K562 treated with DMSO at 1 percent for 24 hours (cell line): ENCODE data around the gene MARK2. TPM values are rescaled to one million over a fixed set of nuclear protein-coding genes. Genes with fewer than 3 reads are reported as not detected.

Experiments
- total RNA-seq: library from RNA; unstranded; fragments of 300-600 nt; gene quantifications from 2 replicates; pipeline ENCODE4 v1.2.3, GENCODE V29; 2022; ENCODE audit warnings: low read depth; ENCODE audit not compliant: insufficient read depth

The MARK2 gene
- total RNA-seq = 41.3 and 45.5 TPM in 2 replicates

GRCh38 chr11:63838678-63839507, at the start of gene MARK2:
Gene MARK2 (plus strand): TSS chr11:63839110. CDS start chr11:63839507, 397 bp downstream.

GRCh38 chr11:63813035-63813562, 25.8 kb upstream of the MARK2 start, which contains the start of gene SPINDOC:
Gene SPINDOC (plus strand): TSS chr11:63813456. CDS start chr11:63813687, 231 bp downstream.

GRCh38 chr11:63916837-63917691, 78.2 kb downstream of the MARK2 start, which contains the start of gene RCOR2:
Gene RCOR2 (minus strand): TSS chr11:63917164. CDS start chr11:63916456, 708 bp downstream.

GRCh38 chr11:63938479-63939396, 99.8 kb downstream of the MARK2 start, which contains the start of gene NAA40:
Gene NAA40 (plus strand): TSS chr11:63939002. CDS start chr11:63939097, 95 bp downstream.

Other genes starting within 250 kb of the MARK2 start
- gene PLAAT3, start 224.7 kb upstream of the MARK2 start, total RNA-seq = 14.5 and 14.8 TPM in 2 replicates
- 6.4 and 7.8 TPM in 2 replicates for gene ATL3, start 167.7 kb upstream of the MARK2 start, total RNA-seq
- gene RTN3, start 157.6 kb upstream of the MARK2 start, total RNA-seq = 222 and 240 TPM in 2 replicates
- 13.0 and 18.0 TPM in 2 replicates for gene ZFTA, start 70.3 kb upstream of the MARK2 start, total RNA-seq
- gene SPINDOC, start 25.7 kb upstream of the MARK2 start, total RNA-seq = 62.0 and 62.1 TPM in 2 replicates
- gene RCOR2, start 78.1 kb downstream of the MARK2 start, total RNA-seq = 8.4 and 8.6 TPM in 2 replicates
- 24.5 and 25.3 TPM in 2 replicates for gene NAA40, start 99.9 kb downstream of the MARK2 start, total RNA-seq
- 1,168 and 1,233 TPM in 2 replicates for gene COX8A, start 135.5 kb downstream of the MARK2 start, total RNA-seq
- gene OTUB1, start 147.3 kb downstream of the MARK2 start, total RNA-seq = 98.3 and 104 TPM in 2 replicates
- 0.39 and 0.42 TPM in 2 replicates for gene FLRT1, start 196.8 kb downstream of the MARK2 start, total RNA-seq